Ramos (cell line): Measurements from ENCODE around the gene ALCAM.

Experiments used
- in situ Hi-C: fragments of 300-500 bp; cut with MboI; formaldehyde crosslinking; loops from one replicate; pipeline ENCODE4 v1.14.3; 2022; ENCODE audit warnings: low sequenced_read_pairs; ENCODE audit not compliant: unreplicated experiment

The ALCAM gene

GRCh38 chr3:105466495-105467404 is 100.0 kb downstream of the ALCAM start:
- in situ Hi-C loops, result no loop called here

- in situ Hi-C loops, result no loop called here
Observed at GRCh38 chr3:105470851-105471250, 104.1 kb downstream of the ALCAM start.

GRCh38 chr3:105473521-105474223 is 107.0 kb downstream of the ALCAM start:
- in situ Hi-C loops, result no loop called here

- in situ Hi-C loops, result no loop called here
Observed at GRCh38 chr3:105480768-105481167, 114.1 kb downstream of the ALCAM start.

- in situ Hi-C loops, result no loop called here
Observed at GRCh38 chr3:105483476-105483875, 116.8 kb downstream of the ALCAM start.

GRCh38 chr3:105490045-105490444 is 123.3 kb downstream of the ALCAM start:
- in situ Hi-C loops, result no loop called here

- in situ Hi-C loops, result no loop called here
Observed at GRCh38 chr3:105493305-105493892, 126.7 kb downstream of the ALCAM start.

GRCh38 chr3:105495021-105495420 is 128.3 kb downstream of the ALCAM start:
- in situ Hi-C loops, result no loop called here

- in situ Hi-C loops, result no loop called here
Observed at GRCh38 chr3:105496343-105496742, 129.6 kb downstream of the ALCAM start.

- in situ Hi-C loops, result no loop called here
Observed at GRCh38 chr3:105497386-105497785, 130.7 kb downstream of the ALCAM start.

GRCh38 chr3:105499961-105500360 is 133.3 kb downstream of the ALCAM start:
- in situ Hi-C loops, result no loop called here

GRCh38 chr3:105502333-105502732 is 135.6 kb downstream of the ALCAM start:
- in situ Hi-C loops, result no loop called here

GRCh38 chr3:105503191-105503593 is 136.5 kb downstream of the ALCAM start:
- in situ Hi-C loops, result no loop called here

GRCh38 chr3:105504440-105504951 is 137.8 kb downstream of the ALCAM start:
- in situ Hi-C loops, result no loop called here

GRCh38 chr3:105505170-105505569 is 138.5 kb downstream of the ALCAM start:
- in situ Hi-C loops, result no loop called here

GRCh38 chr3:105511031-105511430 is 144.3 kb downstream of the ALCAM start:
- in situ Hi-C loops, result no loop called here

- in situ Hi-C loops, result no loop called here
Observed at GRCh38 chr3:105512061-105512460, 145.4 kb downstream of the ALCAM start.

GRCh38 chr3:105513042-105513441 is 146.3 kb downstream of the ALCAM start:
- in situ Hi-C loops, result no loop called here

GRCh38 chr3:105513886-105514285 is 147.2 kb downstream of the ALCAM start:
- in situ Hi-C loops, result no loop called here

GRCh38 chr3:105515372-105515771 is 148.7 kb downstream of the ALCAM start:
- in situ Hi-C loops, result no loop called here

- in situ Hi-C loops, result no loop called here
Observed at GRCh38 chr3:105516972-105517371, 150.3 kb downstream of the ALCAM start.
